Mesenchymal stem cell (in vitro differentiated cells and primary cell): ENCODE data around the gene DNAJC27.

Experiments used
- DNase-seq: peaks from one replicate; pipeline ENCODE4 v3.0.0-alpha.2; 2013
- H2AFZ ChIP-seq: one replicate; pipeline ENCODE4 v1.6.1; 2013; ENCODE audit warnings: low read depth, mild to moderate bottlenecking, control low read depth, inconsistent platforms, low read length, moderate library complexity
- H2AK5ac ChIP-seq: 2 replicates; pipeline ENCODE4 v1.6.1; 2013; ENCODE audit warnings: low read length, moderate library complexity, mild to moderate bottlenecking, inconsistent platforms; ENCODE audit not compliant: severe bottlenecking
- H2BK120ac ChIP-seq: one replicate; pipeline ENCODE4 v1.6.1; 2013; ENCODE audit warnings: low read depth, mild to moderate bottlenecking, inconsistent platforms, low read length, moderate library complexity
- H2BK12ac ChIP-seq, 2 experiments: one replicate each; pipeline ENCODE4 v1.6.1; 2013; ENCODE audit warnings: inconsistent platforms in 2 of 2, low read length in 2 of 2, mild to moderate bottlenecking in 2 of 2, moderate library complexity in 2 of 2, control low read depth in 1 of 2
- H2BK15ac ChIP-seq: one replicate; pipeline ENCODE4 v1.6.1; 2013; ENCODE audit warnings: mild to moderate bottlenecking, low read depth, inconsistent platforms; ENCODE audit not compliant: poor library complexity, severe bottlenecking
- H2BK5ac ChIP-seq: 2 replicates; pipeline ENCODE4 v1.6.1; 2013; ENCODE audit warnings: low read depth, mild to moderate bottlenecking, low read length, control low read depth, inconsistent platforms; ENCODE audit not compliant: poor library complexity, severe bottlenecking
- H3K14ac ChIP-seq, 2 experiments: one replicate each; pipeline ENCODE4 v1.6.1; 2013; ENCODE audit warnings: inconsistent platforms in 2 of 2, low read length in 2 of 2, control low read depth in 1 of 2, mild to moderate bottlenecking in 1 of 2, moderate library complexity in 1 of 2
- H3K18ac ChIP-seq, 2 experiments: one replicate each; pipeline ENCODE4 v1.6.1; 2013; ENCODE audit warnings: inconsistent platforms in 2 of 2, low read length in 2 of 2, control low read depth in 1 of 2, low read depth in 1 of 2, mild to moderate bottlenecking in 1 of 2
- H3K23ac ChIP-seq, 2 experiments: one replicate each; pipeline ENCODE4 v1.6.1; 2013; ENCODE audit warnings: inconsistent platforms in 2 of 2, low read length in 2 of 2, mild to moderate bottlenecking in 2 of 2, moderate library complexity in 2 of 2, control low read depth in 1 of 2
- H3K27ac ChIP-seq: 2 replicates; pipeline ENCODE4 v1.5.1; 2013; ENCODE audit warnings: mild to moderate bottlenecking, moderate library complexity, low read length, control low read depth, inconsistent platforms; ENCODE audit not compliant: poor library complexity, severe bottlenecking
- H3K27me3 ChIP-seq, 2 experiments: 2 replicates each; pipeline versions ENCODE4 v1.6.1 to v1.7.0; 2013; ENCODE audit warnings: low read length in 2 of 2, mild to moderate bottlenecking in 2 of 2, moderate library complexity in 2 of 2, control low read depth in 1 of 2, inconsistent platforms in 1 of 2; ENCODE audit not compliant: control insufficient read depth in 1 of 2, insufficient read depth in 1 of 2
- H3K36me3 ChIP-seq, 2 experiments: 2 replicates each; pipeline versions ENCODE4 v1.6.1 to v1.7.0; 2013; ENCODE audit warnings: low read length in 2 of 2, control low read depth in 1 of 2, inconsistent platforms in 1 of 2, low read depth in 1 of 2, mild to moderate bottlenecking in 1 of 2; ENCODE audit not compliant: insufficient read depth in 2 of 2, control insufficient read depth in 1 of 2
- H3K4ac ChIP-seq, 2 experiments: one replicate each; pipeline ENCODE4 v1.6.1; 2013; ENCODE audit warnings: inconsistent platforms in 2 of 2, low read length in 2 of 2, mild to moderate bottlenecking in 2 of 2, moderate library complexity in 2 of 2, control low read depth in 1 of 2, low read depth in 1 of 2
- H3K4me1 ChIP-seq: 2 replicates; pipeline ENCODE4 v1.6.1; 2013; ENCODE audit warnings: low read depth, low read length, control low read depth; ENCODE audit not compliant: control insufficient read depth, insufficient read depth
- H3K4me2 ChIP-seq: 2 replicates; pipeline ENCODE4 v1.6.1; 2013; ENCODE audit warnings: low read length, mild to moderate bottlenecking, inconsistent platforms; ENCODE audit not compliant: poor library complexity, severe bottlenecking
- H3K4me3 ChIP-seq, 2 experiments: 2 replicates each; pipeline versions ENCODE4 v1.5.1 to v1.7.0; 2013; ENCODE audit warnings: low read length in 2 of 2, mild to moderate bottlenecking in 2 of 2, control low read depth in 1 of 2, low read depth in 1 of 2; ENCODE audit not compliant: insufficient read depth in 1 of 2
- H3K79me1 ChIP-seq: replicated peaks from 2 replicates; pipeline ENCODE4 v1.6.1; 2013; ENCODE audit warnings: mild to moderate bottlenecking, control low read depth, low read length, inconsistent platforms; ENCODE audit not compliant: poor library complexity, severe bottlenecking
- H3K9ac ChIP-seq: 2 replicates; pipeline ENCODE4 v1.7.0; 2013; ENCODE audit warnings: mild to moderate bottlenecking, low read length, moderate library complexity
- H3K9me3 ChIP-seq: 2 replicates; pipeline ENCODE4 v1.7.0; 2013; ENCODE audit warnings: mild to moderate bottlenecking, low read length; ENCODE audit not compliant: control insufficient read depth
- H4K8ac ChIP-seq: one replicate; pipeline ENCODE4 v1.6.1; 2013; ENCODE audit warnings: inconsistent platforms, mild to moderate bottlenecking, low read length, moderate library complexity
- H4K91ac ChIP-seq: one replicate; pipeline ENCODE4 v1.6.1; 2013; ENCODE audit warnings: mild to moderate bottlenecking, low read length, inconsistent platforms
- WGBS: methylation state at CpG from one replicate; pipeline ENCODE4 v1.1.7; 2013; ENCODE audit warnings: mixed read lengths; 5-methylcytosine and 5-hydroxymethylcytosine counted together

DNAJC27 gene

DNA sequence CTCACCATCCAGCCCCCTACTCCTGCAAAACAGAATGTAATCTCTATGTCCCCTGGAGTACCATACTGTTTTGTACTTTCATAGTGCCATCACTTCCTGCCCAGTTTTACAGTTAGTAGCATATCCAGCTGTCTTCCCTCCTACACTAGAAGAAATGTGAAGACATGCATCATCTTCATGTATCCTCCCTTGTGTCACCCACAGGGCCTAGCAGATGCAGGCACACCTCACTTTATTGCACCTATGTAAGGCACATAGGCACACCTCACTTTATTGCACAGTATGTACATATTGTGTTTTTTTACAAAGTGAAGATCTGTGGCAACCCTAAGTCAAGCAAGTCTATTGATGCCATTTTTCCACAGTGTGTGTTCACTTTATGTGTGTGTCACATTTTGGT is 12.0 kb downstream of the DNAJC27 start:
- Histone ChIP-seq H2AK5ac (no peak overlapping the region), H2BK5ac (no peak overlapping the region), H3K27ac (no peak overlapping the region), H3K4me1 (no peaks in the 10 kb centered on the region), H3K9me3 (peaks cover 15% of the 10 kb centered on the region), H3K79me1 (peaks cover 11% of the 10 kb centered on the region), H3K18ac (no peak overlapping the region), H2AFZ (no peak overlapping the region), H3K4me2 (no peak overlapping the region), H3K36me3 (peaks cover 5 to 97% of the 10 kb centered on the region in 2 experiments), H3K23ac (no peak overlapping the region), H4K8ac (no peak overlapping the region), H3K4me3 (no peak overlapping the region), H3K9ac (no peak overlapping the region), H2BK120ac (no peak overlapping the region), H3K14ac (no peak overlapping the region), H2BK15ac (no peak overlapping the region), H2BK12ac (no peak overlapping the region), H4K91ac (no peak overlapping the region), H3K27me3 (no peaks in the 10 kb centered on the region), H3K4ac (no peak overlapping the region)
- DNase-seq: no peak

DNA sequence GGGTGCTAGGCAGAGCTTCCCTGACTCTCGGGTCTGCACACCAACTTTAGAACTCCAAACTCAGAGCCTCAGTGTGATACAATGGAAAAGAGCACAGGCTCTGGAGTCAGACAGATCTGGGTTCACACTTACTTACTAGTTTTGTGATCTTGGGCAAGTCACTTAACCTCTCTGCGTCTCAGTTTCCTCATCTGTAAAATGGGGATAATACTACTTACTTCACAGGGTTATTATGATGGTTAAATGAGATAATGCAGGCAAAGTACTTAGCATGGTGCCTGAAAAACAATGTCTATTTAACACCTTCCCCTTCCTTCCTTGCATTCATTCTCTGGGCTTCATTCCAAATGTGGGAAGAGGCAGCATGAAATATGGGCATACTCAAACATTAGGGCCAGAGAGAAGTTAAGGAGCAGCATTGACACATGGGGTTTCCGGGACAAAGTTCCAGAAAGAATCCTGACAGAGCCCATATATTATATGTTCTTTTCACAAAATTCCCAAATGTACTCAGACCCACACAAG is 13.3 kb downstream of the DNAJC27 start:
- Histone ChIP-seq H2BK120ac (no peak overlapping the region), H3K23ac (no peak overlapping the region), H2BK15ac (no peak overlapping the region), H2BK12ac (no peak overlapping the region), H3K4me3 (no peak overlapping the region), H3K4ac (no peak overlapping the region), H3K36me3 (peaks cover 11 to 95% of the 10 kb centered on the region in 2 experiments), H3K27me3 (no peaks in the 10 kb centered on the region), H2AK5ac (no peak overlapping the region), H4K91ac (no peak overlapping the region), H3K14ac (no peak overlapping the region), H3K27ac (no peak overlapping the region), H3K9me3 (peaks cover 15% of the 10 kb centered on the region), H3K79me1 (peaks cover 11% of the 10 kb centered on the region), H3K9ac (no peak overlapping the region), H3K4me1 (no peaks in the 10 kb centered on the region), H2BK5ac (no peak overlapping the region), H3K18ac (no peak overlapping the region), H2AFZ (no peak overlapping the region), H4K8ac (no peak overlapping the region), H3K4me2 (no peak overlapping the region)
- WGBS: 90% methylated on average over 1 of the region's 3 CpGs
- no peak for DNase-seq

DNA sequence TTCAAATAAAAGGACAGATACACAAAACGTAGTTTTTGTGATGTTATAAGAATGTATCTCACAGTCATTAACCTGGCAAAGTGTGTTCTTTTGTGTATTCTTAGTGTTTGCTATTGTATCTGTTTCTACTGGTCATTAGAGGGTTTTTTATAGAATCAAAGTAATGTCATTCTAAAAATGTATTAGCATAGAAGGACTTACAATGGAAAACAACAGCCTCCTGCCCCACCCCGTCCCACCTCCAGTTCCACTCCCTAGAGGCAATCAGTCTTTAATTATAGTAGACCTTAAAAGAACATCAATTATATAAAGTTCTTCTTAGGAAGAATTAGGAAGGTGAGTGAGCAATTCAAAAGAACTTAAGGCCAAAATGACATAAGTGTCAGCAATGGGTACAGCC is 13.8 kb downstream of the DNAJC27 start:
- no peak overlapping the region for H2BK120ac ChIP-seq
- no peak overlapping the region for H2AK5ac ChIP-seq
- H3K18ac ChIP-seq: no peak overlapping the region
- H2AFZ ChIP-seq: no peak overlapping the region
- H4K8ac ChIP-seq: no peak overlapping the region
- H3K36me3 ChIP-seq: peaks cover 11 to 91% of the 10 kb centered on the region in 2 experiments
- no peak overlapping the region for H2BK15ac ChIP-seq
- peaks cover 11% of the 10 kb centered on the region for H3K79me1 ChIP-seq
- no peak overlapping the region for H2BK12ac ChIP-seq
- no peak overlapping the region for H3K4me3 ChIP-seq
- no peak overlapping the region for H3K4me2 ChIP-seq
- H3K14ac ChIP-seq: no peak overlapping the region
- no peak overlapping the region for H4K91ac ChIP-seq
- no peak overlapping the region for H3K23ac ChIP-seq
- no peak for DNase-seq
- H2BK5ac ChIP-seq: no peak overlapping the region
- no peak overlapping the region for H3K9ac ChIP-seq
- no peak overlapping the region for H3K27ac ChIP-seq
- H3K27me3 ChIP-seq: no peaks in the 10 kb centered on the region
- no peaks in the 10 kb centered on the region for H3K4me1 ChIP-seq
- H3K4ac ChIP-seq: no peak overlapping the region
- peaks cover 15% of the 10 kb centered on the region for H3K9me3 ChIP-seq
- WGBS: 100% methylated on average over 1 of the region's 2 CpGs

DNA sequence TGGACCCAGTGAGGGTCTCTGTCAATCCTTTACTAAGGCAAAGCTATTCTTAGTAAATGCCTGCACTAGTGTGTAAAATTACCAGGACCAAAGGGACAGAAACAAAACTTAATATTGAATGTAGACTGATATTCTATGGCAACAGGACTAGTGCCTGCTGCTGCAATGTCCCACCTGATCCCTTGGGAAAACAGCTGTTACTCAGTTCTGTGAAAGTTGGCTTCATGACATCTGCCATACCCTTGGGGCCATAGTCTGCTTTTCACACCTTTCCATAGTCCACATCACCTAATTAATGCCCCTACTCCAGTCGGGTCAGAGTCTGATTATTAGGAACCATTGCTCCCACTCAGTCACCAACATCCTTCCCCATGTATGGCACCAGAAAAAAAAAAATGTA is 14.5 kb downstream of the DNAJC27 start:
- Histone ChIP-seq H3K9ac (no peak overlapping the region), H3K4me2 (no peak overlapping the region), H3K36me3 (peaks cover 9 to 89% of the 10 kb centered on the region in 2 experiments), H3K79me1 (peaks cover 11% of the 10 kb centered on the region), H3K27me3 (no peaks in the 10 kb centered on the region), H3K4ac (no peak overlapping the region), H3K27ac (no peak overlapping the region), H2BK120ac (no peak overlapping the region), H2BK15ac (no peak overlapping the region), H3K4me1 (no peaks in the 10 kb centered on the region), H3K4me3 (no peak overlapping the region), H4K91ac (no peak overlapping the region), H2BK5ac (no peak overlapping the region), H3K23ac (no peak overlapping the region), H3K14ac (no peak overlapping the region), H2BK12ac (no peak overlapping the region), H2AFZ (no peak overlapping the region), H3K18ac (no peak overlapping the region), H3K9me3 (peaks cover 15% of the 10 kb centered on the region), H4K8ac (no peak overlapping the region), H2AK5ac (no peak overlapping the region)
- WGBS: 100% methylated on average over 1 of the region's 1 CpG
- no peak for DNase-seq
